WTC11 (cell line): ENCODE results near the gene ZNF613. TPM values are rescaled to one million over a fixed set of nuclear protein-coding genes. Genes with fewer than 3 reads are reported as not detected.

Source experiments
- ATAC-seq: fragments of 200-7000 bp; cut with Tn5 transposase; 2 replicates; pipeline ENCODE4 v1.10.0; 2021; ENCODE audit warnings: mild to moderate bottlenecking, moderate library complexity
- CTCF ChIA-PET: fragments of 300-600 bp; sonication (Branson Sonifier 250); formaldehyde crosslinking; loops from one replicate; lab custom pipeline; 2021; ENCODE audit warnings: antibody characterized with exemption; lab: Charles Lee
- POLR2A ChIA-PET: fragments of 350-600 bp; sonication (Branson Sonifier 250); formaldehyde crosslinking; loops from one replicate; lab custom pipeline; 2021; ENCODE audit warnings: antibody characterized with exemption; lab: Charles Lee
- DNase-seq: peaks from one replicate; pipeline ENCODE4 v3.0.0; 2021; ENCODE audit warnings: low spot score
- H3K27ac Mint-ChIP-seq: 2 replicates; pipeline ENCODE4 v1.8.0; 2021; ENCODE audit warnings: mixed read lengths
- H3K27me3 Mint-ChIP-seq: 2 replicates; pipeline ENCODE4 v1.8.0; 2021; ENCODE audit warnings: low read depth, mild to moderate bottlenecking, moderate library complexity, mixed read lengths
- H3K36me3 Mint-ChIP-seq: 2 replicates; pipeline ENCODE4 v1.8.0; 2021; ENCODE audit warnings: mixed read lengths
- H3K4me1 Mint-ChIP-seq: 2 replicates; pipeline ENCODE4 v1.8.0; 2022; ENCODE audit warnings: mixed read lengths
- H3K4me3 Mint-ChIP-seq: 2 replicates; pipeline ENCODE4 v1.8.0; 2021; ENCODE audit warnings: mild to moderate bottlenecking, moderate library complexity, mixed read lengths
- H3K9me3 Mint-ChIP-seq: 2 replicates; pipeline ENCODE4 v1.8.0; 2021; ENCODE audit warnings: mixed read lengths
- ATF1 ChIP-seq: sonication (generic); formaldehyde crosslinking; IDR thresholded peaks from 2 replicates; pipeline ENCODE4 v1.8.1; 2023; ENCODE audit warnings: mild to moderate bottlenecking, moderate library complexity, missing genetic modification reagents
- CDX4 ChIP-seq: fragments of 250-450 bp; sonication (Bioruptor Pico); IDR thresholded peaks from 2 replicates; pipeline ENCODE4 v1.9.0; 2021; ENCODE audit warnings: moderate library complexity, mild to moderate bottlenecking, inconsistent platforms, borderline replicate concordance
- ETV6 ChIP-seq: sonication (generic); formaldehyde crosslinking; IDR thresholded peaks from 2 replicates; pipeline ENCODE4 v1.8.1; 2022; ENCODE audit warnings: mild to moderate bottlenecking, missing genetic modification reagents
- FOXK1 ChIP-seq: sonication (generic); formaldehyde crosslinking; IDR thresholded peaks from 2 replicates; pipeline ENCODE4 v1.8.0; 2022; ENCODE audit warnings: mild to moderate bottlenecking, moderate library complexity, missing genetic modification reagents
- FOXP1 ChIP-seq: sonication (generic); formaldehyde crosslinking; IDR thresholded peaks from 2 replicates; pipeline ENCODE4 v1.8.0; 2022; ENCODE audit warnings: missing genetic modification reagents, mild to moderate bottlenecking, moderate library complexity, borderline replicate concordance
- GABPB1 ChIP-seq: sonication (generic); formaldehyde crosslinking; IDR thresholded peaks from 2 replicates; pipeline ENCODE4 v1.8.1; 2023; ENCODE audit warnings: mild to moderate bottlenecking, missing genetic modification reagents
- GTF2I ChIP-seq: fragments of 250-450 bp; sonication (Bioruptor Pico); conservative IDR thresholded peaks from 2 replicates; pipeline ENCODE4 v1.4.0; 2021; ENCODE audit warnings: mild to moderate bottlenecking
- JUN ChIP-seq: sonication (generic); formaldehyde crosslinking; IDR thresholded peaks from 2 replicates; pipeline ENCODE4 v1.8.0; 2023; ENCODE audit warnings: mild to moderate bottlenecking, missing genetic modification reagents
- MYBL2 ChIP-seq: sonication (generic); formaldehyde crosslinking; IDR thresholded peaks from 2 replicates; pipeline ENCODE4 v1.8.1; 2023; ENCODE audit warnings: mild to moderate bottlenecking, moderate library complexity, missing genetic modification reagents
- NFE2L1 ChIP-seq: sonication (generic); formaldehyde crosslinking; IDR thresholded peaks from 2 replicates; pipeline ENCODE4 v1.8.1; 2023; ENCODE audit warnings: missing genetic modification reagents
- OVOL2 ChIP-seq: fragments of 250-450 bp; sonication (Bioruptor Pico); IDR thresholded peaks from 2 replicates; pipeline ENCODE4 v1.9.0; 2021; ENCODE audit warnings: mild to moderate bottlenecking, borderline replicate concordance
- SP1 ChIP-seq: sonication (generic); formaldehyde crosslinking; conservative IDR thresholded peaks from 2 replicates; pipeline ENCODE4 v1.8.1; 2022; ENCODE audit warnings: missing genetic modification reagents
- TEAD1 ChIP-seq: sonication (generic); formaldehyde crosslinking; IDR thresholded peaks from 2 replicates; pipeline ENCODE4 v1.8.0; 2022; ENCODE audit warnings: mild to moderate bottlenecking, missing genetic modification reagents
- TEAD4 ChIP-seq: sonication (generic); formaldehyde crosslinking; IDR thresholded peaks from 2 replicates; pipeline ENCODE4 v1.8.0; 2022; ENCODE audit warnings: mild to moderate bottlenecking, missing genetic modification reagents
- ZNF232 ChIP-seq: sonication (generic); formaldehyde crosslinking; IDR thresholded peaks from 2 replicates; pipeline ENCODE4 v1.8.0; 2022; ENCODE audit warnings: mild to moderate bottlenecking, missing genetic modification reagents
- ZNF317 ChIP-seq: sonication (generic); formaldehyde crosslinking; IDR thresholded peaks from 2 replicates; pipeline ENCODE4 v1.8.1; 2023; ENCODE audit warnings: low read depth, mild to moderate bottlenecking, moderate library complexity, missing genetic modification reagents, borderline replicate concordance
- ZNF416 ChIP-seq: fragments of 250-450 bp; sonication (Bioruptor Pico); IDR thresholded peaks from 2 replicates; pipeline ENCODE4 v1.9.0; 2021; ENCODE audit warnings: mild to moderate bottlenecking, inconsistent platforms
- ZNF423 ChIP-seq: fragments of 250-450 bp; sonication (Bioruptor Pico); IDR thresholded peaks from 2 replicates; pipeline ENCODE4 v2.1.2; 2022; ENCODE audit warnings: mild to moderate bottlenecking, moderate library complexity
- ZNF671 ChIP-seq: fragments of 250-450 bp; sonication (Bioruptor Pico); IDR thresholded peaks from 2 replicates; pipeline ENCODE4 v1.8.0; 2021; ENCODE audit warnings: mild to moderate bottlenecking
- total RNA-seq: library from RNA; stranded (reverse); gene quantifications from 3 replicates; pipeline ENCODE4 v1.2.3, GENCODE V29; 2021
- TF ChIP-seq, protein P1 (sequence below): sonication (generic); formaldehyde crosslinking; IDR thresholded peaks from 2 replicates; pipeline ENCODE4 v1.8.1; 2022; ENCODE audit warnings: mild to moderate bottlenecking, moderate library complexity, missing genetic modification reagents
- TF ChIP-seq, protein P2 (sequence below): sonication (generic); formaldehyde crosslinking; IDR thresholded peaks from 2 replicates; pipeline ENCODE4 v1.8.1; 2023; ENCODE audit warnings: mild to moderate bottlenecking, missing genetic modification reagents, moderate library complexity
- TF ChIP-seq, protein P3 (sequence below): sonication (generic); formaldehyde crosslinking; IDR thresholded peaks from 2 replicates; pipeline ENCODE4 v1.8.1; 2023; ENCODE audit warnings: mild to moderate bottlenecking, moderate library complexity, missing genetic modification reagents
- TF ChIP-seq, protein P4 (sequence below): fragments of 250-450 bp; sonication (Bioruptor Pico); IDR thresholded peaks from 2 replicates; pipeline ENCODE4 v1.9.0; 2021; ENCODE audit warnings: mild to moderate bottlenecking, borderline replicate concordance
- TF ChIP-seq, protein P5 (sequence below): fragments of 250-450 bp; sonication (Bioruptor Pico); IDR thresholded peaks from 2 replicates; pipeline ENCODE4 v1.9.0; 2021; ENCODE audit warnings: mild to moderate bottlenecking

The ZNF613 gene
- total RNA-seq, 1 experiment from 2014 or later = 13.7 TPM

GRCh38 chr19:51986309-51987291, 59.3 kb downstream of the ZNF613 start, which contains the start of gene ZNF350:
Gene ZNF350 (minus strand): TSS chr19:51986840. CDS start chr19:51974360, 12,480 bp downstream.
- H3K9me3 Mint-ChIP-seq = peaks cover 35% of the 10 kb centered on the region
- peaks cover 8% of the 10 kb centered on the region for H3K4me1 Mint-ChIP-seq
- ATAC-seq = peak; percentile 95
- DNase-seq = peak; percentile 84
- peak within 1 kb of the TSS; percentile 79 for H3K27ac Mint-ChIP-seq
- ChIA-PET POLR2A (no interaction called here), CTCF (no interaction called here)
- TF ChIP-seq ZNF317 (CRISPR knock-in tag) = no peak
- no peak for TF ChIP-seq ATF1
- TF ChIP-seq, protein P1, sequence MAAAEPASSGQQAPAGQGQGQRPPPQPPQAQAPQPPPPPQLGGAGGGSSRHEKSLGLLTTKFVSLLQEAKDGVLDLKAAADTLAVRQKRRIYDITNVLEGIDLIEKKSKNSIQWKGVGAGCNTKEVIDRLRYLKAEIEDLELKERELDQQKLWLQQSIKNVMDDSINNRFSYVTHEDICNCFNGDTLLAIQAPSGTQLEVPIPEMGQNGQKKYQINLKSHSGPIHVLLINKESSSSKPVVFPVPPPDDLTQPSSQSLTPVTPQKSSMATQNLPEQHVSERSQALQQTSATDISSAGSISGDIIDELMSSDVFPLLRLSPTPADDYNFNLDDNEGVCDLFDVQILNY = no peak
- TF ChIP-seq ETV6 = peak; percentile 65; the same call in 1 of the 2 replicates
- peak; percentile 49; the same call in 1 of the 2 replicates for TF ChIP-seq SP1 (CRISPR knock-in tag)
- TF ChIP-seq, protein P2, sequence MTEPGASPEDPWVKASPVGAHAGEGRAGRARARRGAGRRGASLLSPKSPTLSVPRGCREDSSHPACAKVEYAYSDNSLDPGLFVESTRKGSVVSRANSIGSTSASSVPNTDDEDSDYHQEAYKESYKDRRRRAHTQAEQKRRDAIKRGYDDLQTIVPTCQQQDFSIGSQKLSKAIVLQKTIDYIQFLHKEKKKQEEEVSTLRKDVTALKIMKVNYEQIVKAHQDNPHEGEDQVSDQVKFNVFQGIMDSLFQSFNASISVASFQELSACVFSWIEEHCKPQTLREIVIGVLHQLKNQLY = no peak
- TF ChIP-seq FOXK1 = peak; percentile 98
- no peak for TF ChIP-seq NFE2L1 (CRISPR knock-in tag)
- TF ChIP-seq, protein P3, sequence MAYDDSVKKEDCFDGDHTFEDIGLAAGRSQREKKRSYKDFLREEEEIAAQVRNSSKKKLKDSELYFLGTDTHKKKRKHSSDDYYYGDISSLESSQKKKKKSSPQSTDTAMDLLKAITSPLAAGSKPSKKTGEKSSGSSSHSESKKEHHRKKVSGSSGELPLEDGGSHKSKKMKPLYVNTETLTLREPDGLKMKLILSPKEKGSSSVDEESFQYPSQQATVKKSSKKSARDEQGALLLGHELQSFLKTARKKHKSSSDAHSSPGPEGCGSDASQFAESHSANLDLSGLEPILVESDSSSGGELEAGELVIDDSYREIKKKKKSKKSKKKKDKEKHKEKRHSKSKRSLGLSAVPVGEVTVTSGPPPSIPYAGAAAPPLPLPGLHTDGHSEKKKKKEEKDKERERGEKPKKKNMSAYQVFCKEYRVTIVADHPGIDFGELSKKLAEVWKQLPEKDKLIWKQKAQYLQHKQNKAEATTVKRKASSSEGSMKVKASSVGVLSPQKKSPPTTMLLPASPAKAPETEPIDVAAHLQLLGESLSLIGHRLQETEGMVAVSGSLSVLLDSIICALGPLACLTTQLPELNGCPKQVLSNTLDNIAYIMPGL = 0 out of 2 replicates have a peak, but pooled peaks have one; percentile 29
- TF ChIP-seq FOXP1 = no peak
- TF ChIP-seq GTF2I (CRISPR knock-in tag) = no peak
- peak; percentile 60; the same call in 1 of the 2 replicates for TF ChIP-seq GABPB1 (CRISPR knock-in tag)
- peaks cover 23% of the 10 kb centered on the region for H3K36me3 Mint-ChIP-seq
- H3K4me3 Mint-ChIP-seq = peak within 1 kb of the TSS; percentile 96
- H3K27me3 Mint-ChIP-seq = no peaks in the 10 kb centered on the region; the same call in 1 of the 2 replicates

DNA sequence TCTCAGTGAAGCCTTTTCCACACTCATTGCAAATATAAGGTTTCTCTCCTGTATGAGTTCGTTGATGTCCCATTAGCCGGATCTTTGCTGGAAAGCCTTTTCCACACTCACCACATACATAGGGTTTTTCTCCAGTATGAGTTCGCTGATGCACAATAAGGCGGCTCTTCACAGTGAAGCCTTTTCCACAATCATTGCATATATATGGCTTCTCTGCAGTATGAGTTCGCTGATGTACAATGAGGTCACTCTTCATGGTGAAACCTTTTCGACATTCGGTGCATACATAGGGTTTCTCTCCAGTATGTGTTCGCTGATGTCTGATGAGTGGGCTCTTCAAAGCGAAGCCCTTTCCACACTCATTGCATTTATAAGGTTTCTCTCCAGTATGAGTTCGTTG, 66.2 kb downstream of the ZNF613 start:
- ATAC-seq = no peak
- H3K9me3 Mint-ChIP-seq = peaks cover 81% of the 10 kb centered on the region
- peaks cover 77% of the 10 kb centered on the region for H3K36me3 Mint-ChIP-seq
- ChIA-PET POLR2A (no interaction called here), CTCF (no interaction called here)
- H3K4me1 Mint-ChIP-seq = no peaks in the 10 kb centered on the region
- no peak overlapping the region for H3K27ac Mint-ChIP-seq
- DNase-seq = no peak
- peaks cover 6% of the 10 kb centered on the region; the same call in 1 of the 2 replicates for H3K27me3 Mint-ChIP-seq
- H3K4me3 Mint-ChIP-seq = no peak overlapping the region
- no peak for TF ChIP-seq CDX4
- no peak for TF ChIP-seq TEAD1 (CRISPR knock-in tag)
- TF ChIP-seq, protein P4, sequence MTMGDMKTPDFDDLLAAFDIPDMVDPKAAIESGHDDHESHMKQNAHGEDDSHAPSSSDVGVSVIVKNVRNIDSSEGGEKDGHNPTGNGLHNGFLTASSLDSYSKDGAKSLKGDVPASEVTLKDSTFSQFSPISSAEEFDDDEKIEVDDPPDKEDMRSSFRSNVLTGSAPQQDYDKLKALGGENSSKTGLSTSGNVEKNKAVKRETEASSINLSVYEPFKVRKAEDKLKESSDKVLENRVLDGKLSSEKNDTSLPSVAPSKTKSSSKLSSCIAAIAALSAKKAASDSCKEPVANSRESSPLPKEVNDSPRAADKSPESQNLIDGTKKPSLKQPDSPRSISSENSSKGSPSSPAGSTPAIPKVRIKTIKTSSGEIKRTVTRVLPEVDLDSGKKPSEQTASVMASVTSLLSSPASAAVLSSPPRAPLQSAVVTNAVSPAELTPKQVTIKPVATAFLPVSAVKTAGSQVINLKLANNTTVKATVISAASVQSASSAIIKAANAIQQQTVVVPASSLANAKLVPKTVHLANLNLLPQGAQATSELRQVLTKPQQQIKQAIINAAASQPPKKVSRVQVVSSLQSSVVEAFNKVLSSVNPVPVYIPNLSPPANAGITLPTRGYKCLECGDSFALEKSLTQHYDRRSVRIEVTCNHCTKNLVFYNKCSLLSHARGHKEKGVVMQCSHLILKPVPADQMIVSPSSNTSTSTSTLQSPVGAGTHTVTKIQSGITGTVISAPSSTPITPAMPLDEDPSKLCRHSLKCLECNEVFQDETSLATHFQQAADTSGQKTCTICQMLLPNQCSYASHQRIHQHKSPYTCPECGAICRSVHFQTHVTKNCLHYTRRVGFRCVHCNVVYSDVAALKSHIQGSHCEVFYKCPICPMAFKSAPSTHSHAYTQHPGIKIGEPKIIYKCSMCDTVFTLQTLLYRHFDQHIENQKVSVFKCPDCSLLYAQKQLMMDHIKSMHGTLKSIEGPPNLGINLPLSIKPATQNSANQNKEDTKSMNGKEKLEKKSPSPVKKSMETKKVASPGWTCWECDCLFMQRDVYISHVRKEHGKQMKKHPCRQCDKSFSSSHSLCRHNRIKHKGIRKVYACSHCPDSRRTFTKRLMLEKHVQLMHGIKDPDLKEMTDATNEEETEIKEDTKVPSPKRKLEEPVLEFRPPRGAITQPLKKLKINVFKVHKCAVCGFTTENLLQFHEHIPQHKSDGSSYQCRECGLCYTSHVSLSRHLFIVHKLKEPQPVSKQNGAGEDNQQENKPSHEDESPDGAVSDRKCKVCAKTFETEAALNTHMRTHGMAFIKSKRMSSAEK (CRISPR knock-in tag) = no peak
- TF ChIP-seq MYBL2 (CRISPR knock-in tag) = no peak
- TF ChIP-seq TEAD4 (CRISPR knock-in tag) = no peak
- TF ChIP-seq, protein P3 = no peak
- TF ChIP-seq, protein P5, sequence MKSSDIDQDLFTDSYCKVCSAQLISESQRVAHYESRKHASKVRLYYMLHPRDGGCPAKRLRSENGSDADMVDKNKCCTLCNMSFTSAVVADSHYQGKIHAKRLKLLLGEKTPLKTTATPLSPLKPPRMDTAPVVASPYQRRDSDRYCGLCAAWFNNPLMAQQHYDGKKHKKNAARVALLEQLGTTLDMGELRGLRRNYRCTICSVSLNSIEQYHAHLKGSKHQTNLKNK = no peak
- TF ChIP-seq ATF1 = no peak
- no peak for TF ChIP-seq OVOL2 (CRISPR knock-in tag)
- no peak for TF ChIP-seq ZNF416 (CRISPR knock-in tag)
- no peak for TF ChIP-seq ZNF232 (CRISPR knock-in tag)
- TF ChIP-seq ZNF423 = no peak
- no peak for TF ChIP-seq GABPB1 (CRISPR knock-in tag)
- no peak for TF ChIP-seq ZNF671 (CRISPR knock-in tag)
- no peak for TF ChIP-seq FOXK1
- TF ChIP-seq JUN (CRISPR knock-in tag) = no peak
- TF ChIP-seq NFE2L1 (CRISPR knock-in tag) = no peak
